NK-92 (cell line): Measurements from ENCODE around the gene NRSN2.
"Not testable (repeated sequence)": the region's sequence is repeated elsewhere in the genome, so short reads cannot be mapped to it uniquely, and the experiment has no call there.

Experiments
- DNase-seq: peaks from one replicate; lab custom pipeline; 2025; ENCODE audit not compliant: unreplicated experiment; lab: John Stamatoyannopoulos, UW

The NRSN2 gene

DNA sequence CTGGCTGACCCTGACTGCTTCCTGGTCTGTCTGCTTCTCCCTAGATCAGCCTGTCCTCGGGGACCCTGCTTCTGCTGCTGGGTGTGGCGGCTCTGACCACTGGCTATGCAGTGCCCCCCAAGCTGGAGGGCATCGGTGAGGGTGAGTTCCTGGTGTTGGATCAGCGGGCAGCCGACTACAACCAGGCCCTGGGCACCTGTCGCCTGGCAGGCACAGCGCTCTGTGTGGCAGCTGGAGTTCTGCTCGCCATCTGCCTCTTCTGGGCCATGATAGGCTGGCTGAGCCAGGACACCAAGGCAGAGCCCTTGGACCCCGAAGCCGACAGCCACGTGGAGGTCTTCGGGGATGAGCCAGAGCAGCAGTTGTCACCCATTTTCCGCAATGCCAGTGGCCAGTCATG is 6.3 kb downstream of the NRSN2 start:
- DNase-seq = no peak

DNA sequence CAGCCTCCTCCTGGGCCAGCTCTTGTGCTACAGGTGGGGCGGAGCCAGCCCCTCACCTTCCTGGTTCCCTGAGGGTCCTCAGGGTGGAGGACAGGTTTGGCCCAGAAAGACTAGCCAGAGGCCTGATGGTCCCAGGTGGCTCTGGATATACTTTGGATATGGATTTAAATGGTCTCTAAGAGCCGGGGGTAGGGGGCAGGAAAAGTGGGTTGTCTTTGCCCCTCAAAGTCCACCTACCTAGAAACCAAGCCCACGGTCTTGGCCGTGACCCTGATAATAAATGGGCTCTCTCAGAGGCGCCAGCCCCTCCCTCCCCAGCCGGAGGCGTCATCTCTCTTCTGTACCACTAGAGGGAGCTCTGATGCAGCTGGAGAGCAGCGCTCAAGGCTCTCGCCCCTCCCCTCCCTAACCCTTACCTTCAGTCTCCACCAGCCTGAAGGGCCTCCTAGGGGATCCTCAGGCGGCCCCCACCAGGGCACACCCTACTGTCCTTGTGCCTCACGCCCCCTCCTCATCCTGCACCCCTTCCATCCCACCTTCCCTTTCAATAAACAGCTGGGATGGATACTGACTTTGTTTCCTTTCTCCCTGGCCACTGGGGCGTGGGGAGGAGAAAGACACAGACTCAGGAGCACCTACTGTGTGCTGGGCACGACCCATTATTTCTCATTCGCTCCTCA is 7.5 kb downstream of the NRSN2 start:
- DNase-seq = peak; percentile 20

DNA sequence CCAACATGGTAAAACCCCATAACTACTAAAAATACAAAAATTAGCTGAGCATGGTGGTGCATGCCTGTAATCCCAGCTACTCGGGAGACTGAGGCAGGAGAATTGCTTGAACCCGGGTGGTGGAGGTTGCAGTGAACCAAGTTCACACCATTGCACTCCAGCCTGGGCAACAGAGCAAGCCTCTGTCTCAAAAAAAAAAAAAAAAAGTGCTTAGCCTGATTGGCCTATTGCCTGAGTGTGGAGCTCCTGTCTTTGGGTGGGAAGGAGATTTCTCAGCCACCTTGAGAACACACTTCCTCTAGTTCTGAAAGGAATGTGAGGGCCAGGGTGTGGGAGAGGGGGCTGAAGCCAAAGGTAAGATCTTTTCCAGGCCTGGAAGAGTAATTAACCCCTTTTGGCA is 9.2 kb downstream of the NRSN2 start:
- not testable (repeated sequence) for DNase-seq

DNA sequence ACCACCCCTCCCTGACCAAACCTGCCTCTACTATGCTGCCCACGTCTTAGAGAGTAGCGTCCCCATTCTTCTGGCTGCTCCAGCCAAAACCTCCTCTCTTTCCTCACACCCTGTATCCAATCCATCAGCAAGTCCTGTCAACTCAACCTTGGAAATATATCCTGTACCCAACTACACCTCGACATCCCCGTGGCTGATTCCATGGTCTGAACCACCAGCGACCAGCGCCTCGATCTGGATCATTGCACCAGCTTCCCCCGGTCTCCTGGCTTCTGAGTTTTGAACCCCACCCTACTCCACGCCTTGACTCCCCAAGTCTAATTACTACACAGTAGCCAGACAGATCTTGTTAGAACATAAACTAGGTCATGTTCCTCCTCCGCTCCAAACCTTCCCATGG is 9.8 kb downstream of the NRSN2 start:
- no peak for DNase-seq

DNA sequence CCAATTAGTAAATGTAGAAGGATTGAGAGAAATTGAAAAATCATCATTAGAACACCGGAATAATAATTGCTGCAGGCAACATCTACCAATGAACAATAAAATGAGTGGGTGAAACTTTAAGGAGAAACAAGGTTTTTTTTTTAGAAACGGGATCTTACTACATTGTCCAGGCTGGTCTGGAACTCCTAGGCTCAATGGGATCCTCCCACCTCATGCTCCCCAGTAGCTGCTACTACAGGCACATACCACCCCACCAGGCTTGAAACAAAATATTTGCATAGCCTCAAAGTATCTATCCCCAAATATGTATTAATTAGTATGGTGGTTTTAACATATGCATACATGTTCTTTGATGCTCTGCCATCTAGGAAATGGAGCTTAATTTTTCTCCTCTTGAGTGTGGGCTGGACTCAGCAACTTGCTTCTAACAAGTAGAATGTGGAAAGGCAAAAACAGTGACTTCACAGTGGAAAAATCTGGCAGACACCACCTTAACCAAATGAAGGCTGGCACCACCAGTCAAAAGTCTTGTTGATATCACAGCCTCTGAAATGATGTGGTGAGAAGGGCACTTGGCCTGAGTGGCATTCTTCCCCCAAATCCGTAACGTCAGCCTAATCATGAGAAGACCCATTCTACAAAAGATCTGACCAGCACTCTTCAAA is 12.1 kb downstream of the NRSN2 start:
- no peak for DNase-seq

DNA sequence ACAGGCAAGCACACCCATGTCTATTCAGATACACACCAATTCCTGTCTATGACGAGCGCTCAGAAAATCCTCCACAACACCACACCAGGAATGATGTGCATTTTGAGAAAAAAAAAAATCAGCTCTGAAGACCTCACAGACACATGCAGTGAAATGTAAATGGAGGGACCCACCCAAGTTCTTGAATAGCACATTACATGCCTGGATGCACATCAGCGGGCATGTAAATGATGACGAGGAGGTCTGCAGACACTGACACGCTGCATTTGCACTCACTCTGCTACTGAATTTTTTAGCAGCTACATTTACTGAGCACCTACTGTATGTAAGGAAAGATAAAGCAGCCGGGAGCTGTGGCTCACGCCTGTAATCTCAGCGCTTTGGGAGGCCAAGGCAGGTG is 14.7 kb downstream of the NRSN2 start:
- no peak for DNase-seq

DNA sequence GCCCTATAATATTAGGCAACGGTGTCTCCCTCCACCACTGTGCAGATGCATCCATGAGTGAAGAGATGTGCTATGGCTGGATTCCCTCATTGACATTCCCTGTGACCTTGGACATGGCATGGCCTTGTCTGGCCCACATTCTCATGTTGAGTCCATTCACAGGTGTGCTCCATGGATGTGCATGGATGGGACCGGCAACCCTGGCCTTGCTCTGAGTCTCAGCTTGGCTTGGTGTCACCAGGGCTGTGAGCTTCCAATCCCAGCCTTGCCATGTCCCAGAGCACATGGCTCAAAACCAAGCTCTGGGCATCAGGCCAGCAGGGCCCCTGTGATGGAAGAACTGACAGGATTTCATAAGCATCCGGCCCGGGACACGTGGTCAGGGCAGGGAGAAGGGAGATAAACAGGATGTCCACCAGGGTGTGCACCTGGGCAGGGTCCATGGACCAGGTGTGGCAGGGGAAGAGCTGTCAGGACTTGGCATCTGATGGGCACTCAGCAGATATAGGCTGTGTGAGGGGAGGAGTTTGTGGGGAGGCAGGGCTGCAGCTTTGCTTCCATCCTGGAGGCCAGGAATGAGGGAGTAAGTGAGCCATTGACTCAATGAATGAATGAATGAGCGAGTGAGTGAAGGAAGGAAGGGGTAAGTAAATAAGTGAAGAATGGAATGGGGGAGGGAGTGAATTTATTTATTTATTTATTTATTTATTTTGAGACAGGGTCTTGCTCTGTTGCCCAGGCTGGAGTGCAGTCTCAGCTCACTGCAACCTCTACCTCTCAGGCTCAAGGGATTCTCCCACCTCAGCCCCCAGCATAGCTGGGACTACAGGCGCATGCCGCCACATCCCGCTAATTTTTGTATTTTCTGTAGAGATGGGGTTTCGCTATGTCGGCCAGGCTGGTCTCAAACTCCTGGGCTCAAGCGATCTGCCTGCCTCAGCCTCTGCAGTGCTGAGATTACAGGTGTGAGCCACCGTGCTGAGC is 15.7 kb downstream of the NRSN2 start:
- no peak for DNase-seq

DNA sequence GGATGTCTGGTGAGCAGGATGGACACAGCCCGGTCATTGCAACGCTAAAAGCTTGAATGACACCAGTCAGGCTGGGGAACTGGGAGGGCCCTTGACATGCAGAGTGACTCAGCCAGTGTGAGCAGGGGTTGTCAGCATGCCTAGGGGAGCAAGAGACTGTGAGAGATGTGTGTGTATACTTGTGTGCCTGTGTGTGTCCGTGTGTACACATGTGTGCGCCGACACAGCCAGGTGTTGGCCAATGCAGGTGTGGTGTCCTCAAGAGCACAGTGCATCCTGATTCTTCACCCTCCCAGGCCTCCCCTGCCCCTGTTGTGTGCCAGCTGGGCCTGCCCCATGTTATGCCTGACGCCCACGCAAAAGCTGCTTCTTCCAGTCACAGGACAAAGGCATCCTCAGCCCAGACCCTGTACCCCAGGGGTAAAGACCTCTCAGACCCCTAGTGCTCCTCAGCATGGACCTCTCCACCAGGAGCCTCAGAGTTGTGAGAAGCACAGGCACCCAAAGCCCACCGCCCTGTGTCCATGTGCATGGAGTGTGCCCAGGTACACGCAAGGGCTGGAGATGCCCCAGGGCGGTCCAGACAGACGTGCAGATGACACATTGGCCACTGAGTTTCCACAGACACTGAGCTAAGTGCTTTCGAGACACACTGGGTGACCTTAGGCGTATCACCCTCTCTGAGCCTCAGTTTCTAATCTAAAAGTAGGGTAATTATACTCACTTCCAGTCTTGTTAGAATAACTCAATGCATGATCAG is 16.6 kb downstream of the NRSN2 start:
- DNase-seq = no peak

DNA sequence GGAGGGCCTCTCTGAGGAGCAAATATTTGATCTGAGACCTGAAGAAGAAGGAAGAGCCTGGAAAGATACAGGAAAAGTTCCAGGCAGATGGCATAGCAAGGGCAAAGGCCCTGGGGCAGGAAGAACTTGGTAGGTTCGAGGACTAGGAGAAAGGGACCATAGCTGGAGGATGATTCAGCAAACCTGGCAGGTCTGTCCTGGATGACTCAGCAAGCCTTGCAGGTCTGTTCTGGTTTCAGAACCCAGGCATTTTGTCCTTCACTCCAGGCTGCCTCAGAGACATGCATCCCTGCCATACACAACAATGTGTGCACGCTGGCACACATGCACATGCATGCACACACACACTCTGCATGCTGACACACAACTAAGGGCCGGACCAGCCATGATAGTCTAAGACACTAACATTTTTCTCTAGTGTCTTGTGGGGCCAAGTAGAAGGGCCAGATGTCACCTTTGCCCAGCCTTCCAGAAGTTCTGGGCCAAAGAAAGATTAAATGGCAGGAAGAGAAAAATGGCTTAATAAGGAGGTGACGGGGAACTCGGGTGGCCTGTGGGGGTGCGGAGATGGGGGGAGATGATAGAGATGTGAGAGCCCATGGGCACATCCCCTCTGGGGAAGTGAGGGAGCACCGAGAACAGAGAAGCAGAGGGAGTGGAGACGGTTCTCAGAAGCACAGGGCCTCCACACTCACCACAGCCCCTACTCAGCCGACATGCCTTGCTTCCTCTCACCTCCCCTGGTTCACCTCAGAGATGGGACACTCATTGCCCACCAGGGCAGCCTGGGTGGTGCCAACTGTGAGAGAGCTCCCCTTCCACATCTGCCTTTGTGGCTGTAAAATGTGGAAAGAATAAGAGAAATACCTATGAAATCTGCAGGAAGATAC is 18.2 kb downstream of the NRSN2 start:
- DNase-seq = peak; percentile 29

DNA sequence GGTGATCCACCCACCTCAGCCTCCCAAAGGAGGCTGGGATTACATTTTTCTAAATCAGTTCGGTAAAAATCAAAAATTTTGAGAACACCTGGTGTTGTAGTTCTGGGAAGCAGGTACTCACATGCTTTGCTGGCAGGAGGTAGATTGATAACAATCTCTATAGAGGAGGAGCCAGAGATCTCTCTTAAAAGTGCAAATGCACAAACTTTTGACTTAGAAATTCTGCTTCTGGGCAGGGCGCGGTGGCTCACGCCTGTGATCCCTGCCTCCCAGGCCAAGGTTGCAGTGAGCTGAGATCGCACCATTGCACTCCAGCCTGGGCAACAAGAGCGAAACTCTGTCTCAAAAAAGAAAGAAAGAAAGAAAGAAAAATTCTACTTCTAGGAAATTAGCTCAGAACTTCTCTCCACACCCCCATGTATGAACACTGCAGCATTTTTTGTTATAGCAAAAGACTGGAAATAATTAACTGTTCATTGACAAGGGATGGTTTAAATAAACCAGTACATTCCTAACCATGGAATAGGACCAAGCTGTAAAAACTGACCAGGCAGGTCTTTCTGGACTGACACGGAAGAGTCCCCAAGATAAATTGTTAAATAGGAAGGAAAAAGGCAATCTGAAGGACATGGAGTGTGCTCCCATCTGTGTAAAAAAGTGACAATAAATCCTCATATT is 19.3 kb downstream of the NRSN2 start:
- DNase-seq = no peak

DNA sequence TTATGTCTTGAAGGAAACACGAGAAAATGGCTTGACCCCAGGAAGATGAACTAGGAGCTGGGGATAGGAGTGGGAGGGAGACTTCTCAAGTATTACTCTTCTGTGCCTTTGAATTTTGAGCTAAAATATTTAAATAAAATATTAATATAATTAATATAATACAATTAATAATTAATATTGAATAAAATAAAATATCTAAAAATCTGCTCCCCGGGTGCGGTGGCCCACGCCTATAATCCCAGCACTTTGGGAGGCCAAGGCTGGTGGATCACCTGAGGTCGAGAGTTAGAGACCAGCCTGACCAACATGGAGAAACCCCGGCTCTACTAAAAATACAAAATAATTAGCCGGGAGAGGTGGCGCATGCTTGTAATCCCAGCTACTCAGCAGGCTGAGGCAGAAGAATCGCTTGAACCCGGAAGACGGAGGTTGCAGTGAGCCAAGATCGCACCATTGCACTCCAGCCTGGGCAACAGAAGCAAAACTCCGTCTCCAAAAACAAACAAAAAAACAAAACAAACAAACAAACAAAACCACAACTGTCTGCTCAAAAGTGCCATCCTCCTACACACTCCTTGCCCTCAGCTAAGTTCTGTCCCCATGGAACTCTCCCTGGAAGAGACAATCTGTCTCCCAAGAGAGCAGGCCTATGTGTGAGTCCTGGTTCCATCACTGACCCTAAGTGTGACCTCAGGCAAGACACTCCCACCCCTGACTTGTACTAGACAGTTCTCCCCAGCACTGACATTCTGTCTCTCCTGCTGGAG is 20.0 kb downstream of the NRSN2 start:
- no peak for DNase-seq

DNA sequence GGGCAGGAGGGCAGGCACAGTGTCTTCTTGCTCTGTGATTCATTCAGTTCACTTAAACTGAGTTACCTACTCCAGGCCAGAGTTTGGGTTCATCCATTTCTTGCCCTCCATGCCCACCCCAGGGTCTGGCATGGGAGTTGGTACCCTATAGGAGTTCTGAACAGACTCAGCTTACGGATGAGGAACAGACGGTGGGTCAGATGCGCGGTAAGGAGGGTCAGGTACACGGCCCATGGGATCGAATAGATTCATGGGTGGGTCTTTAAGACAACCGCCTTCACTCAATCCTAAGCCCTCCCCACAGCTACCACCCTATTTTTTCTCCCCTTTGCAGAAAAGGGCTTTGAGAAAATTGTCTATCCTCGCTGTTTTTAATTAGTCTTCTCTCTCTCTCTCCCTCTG is 20.6 kb downstream of the NRSN2 start:
- DNase-seq = no peak

DNA sequence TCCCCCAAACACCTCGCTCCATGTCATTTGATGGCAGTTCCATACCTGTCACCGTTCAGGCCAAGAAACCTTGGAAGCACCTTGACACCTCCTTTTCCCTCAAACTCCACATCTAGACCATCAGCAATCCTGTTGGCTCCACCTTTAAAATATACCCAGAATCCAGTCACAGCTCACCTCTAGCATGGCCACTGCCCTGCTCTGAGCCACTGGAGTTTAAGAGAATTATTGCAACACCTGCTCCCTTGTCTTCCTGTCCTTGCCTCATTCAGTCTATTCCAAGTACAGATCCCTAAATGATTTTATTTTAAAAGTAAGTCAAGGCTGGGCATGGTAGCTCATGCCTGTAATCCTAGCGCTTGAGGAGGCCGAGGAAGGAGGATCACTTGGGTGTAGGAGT is 22.0 kb downstream of the NRSN2 start:
- no peak for DNase-seq

DNA sequence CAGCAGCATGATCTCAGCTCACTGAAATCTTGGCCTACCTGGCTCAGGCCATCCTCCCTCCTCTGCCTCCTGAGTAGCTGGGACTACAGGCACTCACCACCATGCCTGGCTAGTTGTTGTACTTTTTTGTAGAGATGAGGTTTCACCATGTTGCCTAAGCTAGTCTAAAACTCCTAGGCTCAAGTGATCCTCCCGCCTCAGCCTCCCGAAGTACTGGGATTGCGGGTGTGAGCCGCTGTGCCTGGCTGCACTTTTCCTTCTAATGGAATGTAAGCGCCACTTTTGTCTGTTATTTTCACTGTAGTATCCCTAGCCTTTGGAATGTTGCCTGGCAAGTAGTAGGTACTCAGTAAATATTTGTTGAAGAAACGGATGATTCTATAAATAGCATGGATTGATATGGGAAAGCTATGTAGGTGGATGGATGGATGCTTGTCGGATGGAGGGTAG is 23.3 kb downstream of the NRSN2 start:
- DNase-seq = no peak

DNA sequence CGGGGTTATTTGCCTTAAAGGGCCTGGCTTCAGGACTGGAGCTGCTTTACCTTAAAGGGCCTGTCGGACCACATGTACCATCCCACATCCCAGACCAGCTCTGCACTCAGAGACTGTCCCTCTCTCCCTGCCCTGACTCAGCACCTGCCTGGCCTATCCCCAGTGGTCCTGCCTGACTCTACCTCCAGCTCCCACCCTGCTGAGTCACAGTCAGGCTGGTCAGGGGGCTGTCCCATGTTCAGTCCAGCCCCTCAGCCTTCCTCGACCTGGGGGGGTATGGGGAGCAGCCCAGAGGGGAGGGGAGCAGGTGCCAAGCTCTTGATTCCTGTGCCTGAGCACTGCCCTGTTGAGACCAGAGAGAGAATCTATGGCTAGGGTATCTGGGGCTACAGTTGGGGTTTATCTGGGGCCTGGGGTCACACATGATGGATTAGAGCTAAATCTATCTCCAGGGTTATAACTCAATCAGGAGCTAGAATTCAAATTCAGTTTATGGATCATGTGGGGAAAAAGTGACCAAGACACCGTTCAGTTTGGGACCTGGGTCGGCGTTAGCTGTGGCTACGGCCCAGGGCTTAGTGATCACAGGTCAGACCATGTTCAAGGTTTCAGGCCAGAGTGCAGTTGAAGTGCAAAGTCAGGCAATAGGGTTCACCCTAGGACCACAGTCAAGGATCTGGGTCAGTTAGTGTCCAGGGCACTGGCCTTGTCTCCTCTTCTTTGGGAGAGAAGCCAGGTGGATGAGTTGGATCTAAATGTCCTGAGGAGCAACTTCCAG is 24.3 kb downstream of the NRSN2 start:
- DNase-seq = no peak

DNA sequence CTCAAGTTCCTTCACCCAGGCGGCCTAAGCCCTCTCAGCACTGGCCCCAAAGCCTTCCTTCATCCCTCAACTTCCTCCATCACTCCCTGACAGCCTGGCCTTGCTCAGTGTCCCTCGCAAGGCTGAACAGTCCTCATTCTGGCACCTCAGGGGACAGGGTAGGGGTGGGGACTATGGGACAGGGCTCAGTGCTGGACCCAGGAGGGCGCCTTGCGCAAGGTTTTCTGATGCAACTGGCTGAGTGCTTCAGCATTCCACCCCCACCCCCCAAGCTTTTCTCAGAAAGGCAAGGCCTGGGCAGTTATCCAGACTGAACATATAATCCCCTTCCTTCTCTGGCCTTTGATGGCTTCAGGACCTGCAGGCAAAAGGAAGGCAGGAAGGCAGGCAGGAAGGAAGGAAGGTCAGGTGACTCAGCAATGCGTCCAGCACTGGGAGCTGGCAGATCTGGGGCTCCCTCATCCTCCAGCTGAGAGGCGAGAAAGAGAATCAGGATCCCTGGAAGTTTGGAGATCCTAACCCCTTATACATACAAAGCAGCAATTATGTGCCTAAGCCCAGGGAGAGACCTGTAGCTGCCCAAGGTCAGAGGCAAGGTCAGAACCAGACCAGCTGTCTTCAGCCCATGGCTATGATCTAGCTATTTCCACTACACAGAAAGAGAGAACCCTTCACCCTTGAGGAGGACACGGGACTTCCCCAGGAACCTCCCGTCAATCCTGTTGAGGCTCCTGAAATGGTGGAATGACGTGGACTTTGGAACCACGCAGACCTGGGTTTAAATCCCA is 25.0 kb downstream of the NRSN2 start:
- DNase-seq = no peak

DNA sequence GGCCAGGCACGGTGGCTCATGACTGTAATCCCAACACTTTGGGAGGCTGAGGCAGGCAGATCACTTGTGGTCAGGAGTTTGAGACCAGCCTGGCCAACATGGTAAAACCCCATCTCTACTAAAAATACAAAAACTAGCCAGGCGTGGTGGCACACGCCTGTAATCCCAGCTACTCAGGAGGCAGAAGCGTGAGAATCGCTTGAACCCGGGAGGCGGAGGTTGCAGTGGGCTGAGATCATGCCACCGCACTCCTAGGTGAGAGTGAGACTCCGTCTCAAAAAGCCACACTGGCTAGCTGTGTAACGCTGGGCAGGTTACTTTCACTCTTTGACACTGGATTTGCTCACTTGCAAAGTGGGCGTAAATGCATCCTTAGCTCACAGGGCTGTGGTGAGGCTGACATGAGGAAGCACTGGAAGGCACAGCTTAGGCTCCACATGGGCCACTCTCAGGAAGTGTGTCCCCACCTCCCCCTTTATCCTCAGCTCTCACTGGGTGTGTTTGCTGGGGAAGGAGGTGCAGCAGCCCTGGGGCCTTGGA is 25.7 kb downstream of the NRSN2 start:
- not testable (repeated sequence) for DNase-seq
